ENCODE measurements around the gene SPEG. TPM values are rescaled to one million over a fixed set of nuclear protein-coding genes. Genes with fewer than 3 reads are reported as not detected.

The SPEG gene
- total RNA-seq, 2 donors from 2014 or later = 82.2 to 90.8 TPM

DNA sequence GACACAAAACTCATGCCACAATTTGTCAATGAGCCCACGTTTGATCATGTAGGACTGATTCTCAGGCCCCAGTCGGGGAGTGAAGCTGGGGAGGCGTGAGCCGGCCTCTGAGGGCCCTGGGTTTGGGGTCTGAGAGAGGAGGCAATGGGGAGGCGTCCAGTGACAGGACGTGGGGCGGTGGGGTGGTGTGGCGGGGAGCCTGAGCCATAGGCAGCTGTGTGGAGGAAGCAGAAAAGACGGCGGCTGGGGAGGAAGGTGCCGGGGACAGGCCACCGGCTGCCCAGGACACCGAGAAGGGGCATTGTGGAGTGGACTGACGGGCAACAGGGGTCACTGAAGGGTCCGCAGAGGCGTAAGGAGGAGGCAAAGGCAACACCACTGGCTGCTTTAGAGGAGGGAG lies 101.8 kb downstream of the SPEG start:
- no peak overlapping the region for H3K4me3 ChIP-seq
- H3K4me1 ChIP-seq = peaks cover 0 to 25% of the 10 kb centered on the region in 2 donors
- H3K27ac ChIP-seq = no peak overlapping the region
- no peak for DNase-seq (ENCODE audit: low spot score)
- no peaks in the 10 kb centered on the region for H3K9me3 ChIP-seq
- no peaks in the 10 kb centered on the region for H3K27me3 ChIP-seq
- TF ChIP-seq, protein P1, sequence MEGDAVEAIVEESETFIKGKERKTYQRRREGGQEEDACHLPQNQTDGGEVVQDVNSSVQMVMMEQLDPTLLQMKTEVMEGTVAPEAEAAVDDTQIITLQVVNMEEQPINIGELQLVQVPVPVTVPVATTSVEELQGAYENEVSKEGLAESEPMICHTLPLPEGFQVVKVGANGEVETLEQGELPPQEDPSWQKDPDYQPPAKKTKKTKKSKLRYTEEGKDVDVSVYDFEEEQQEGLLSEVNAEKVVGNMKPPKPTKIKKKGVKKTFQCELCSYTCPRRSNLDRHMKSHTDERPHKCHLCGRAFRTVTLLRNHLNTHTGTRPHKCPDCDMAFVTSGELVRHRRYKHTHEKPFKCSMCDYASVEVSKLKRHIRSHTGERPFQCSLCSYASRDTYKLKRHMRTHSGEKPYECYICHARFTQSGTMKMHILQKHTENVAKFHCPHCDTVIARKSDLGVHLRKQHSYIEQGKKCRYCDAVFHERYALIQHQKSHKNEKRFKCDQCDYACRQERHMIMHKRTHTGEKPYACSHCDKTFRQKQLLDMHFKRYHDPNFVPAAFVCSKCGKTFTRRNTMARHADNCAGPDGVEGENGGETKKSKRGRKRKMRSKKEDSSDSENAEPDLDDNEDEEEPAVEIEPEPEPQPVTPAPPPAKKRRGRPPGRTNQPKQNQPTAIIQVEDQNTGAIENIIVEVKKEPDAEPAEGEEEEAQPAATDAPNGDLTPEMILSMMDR (IDR thresholded peaks at IDR 0.05) = no peak
- peaks cover 30% of the 10 kb centered on the region for H3K36me3 ChIP-seq

DNA sequence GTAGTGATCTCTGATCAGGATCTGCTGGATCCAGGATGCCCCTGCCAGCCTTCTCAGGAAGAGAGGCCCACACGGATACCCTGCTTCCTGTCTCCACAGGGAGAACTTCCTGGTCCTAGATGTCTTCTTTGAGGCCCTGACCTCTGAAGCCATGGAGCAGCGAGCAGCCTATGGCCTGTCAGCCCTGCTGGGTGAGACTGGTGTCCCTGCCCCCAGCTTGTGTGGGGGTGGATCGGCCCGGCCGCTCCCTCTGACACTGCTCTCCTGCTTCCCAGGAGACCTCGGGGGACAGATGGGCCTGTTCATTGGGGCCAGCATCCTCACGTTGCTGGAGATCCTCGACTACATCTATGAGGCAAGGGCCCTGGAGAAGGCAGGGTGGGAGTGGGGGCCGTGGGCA lies 102.3 kb downstream of the SPEG start:
- Histone ChIP-seq H3K27me3 (no peaks in the 10 kb centered on the region), H3K4me3 (no peak overlapping the region), H3K4me1 (peaks cover 0 to 31% of the 10 kb centered on the region in 2 donors), H3K9me3 (no peaks in the 10 kb centered on the region), H3K36me3 (peaks cover 30% of the 10 kb centered on the region), H3K27ac (no peak overlapping the region)
- DNase-seq (ENCODE audit: low spot score) = no peak
- TF ChIP-seq, protein P1 (IDR thresholded peaks at IDR 0.05) = no peak

DNA sequence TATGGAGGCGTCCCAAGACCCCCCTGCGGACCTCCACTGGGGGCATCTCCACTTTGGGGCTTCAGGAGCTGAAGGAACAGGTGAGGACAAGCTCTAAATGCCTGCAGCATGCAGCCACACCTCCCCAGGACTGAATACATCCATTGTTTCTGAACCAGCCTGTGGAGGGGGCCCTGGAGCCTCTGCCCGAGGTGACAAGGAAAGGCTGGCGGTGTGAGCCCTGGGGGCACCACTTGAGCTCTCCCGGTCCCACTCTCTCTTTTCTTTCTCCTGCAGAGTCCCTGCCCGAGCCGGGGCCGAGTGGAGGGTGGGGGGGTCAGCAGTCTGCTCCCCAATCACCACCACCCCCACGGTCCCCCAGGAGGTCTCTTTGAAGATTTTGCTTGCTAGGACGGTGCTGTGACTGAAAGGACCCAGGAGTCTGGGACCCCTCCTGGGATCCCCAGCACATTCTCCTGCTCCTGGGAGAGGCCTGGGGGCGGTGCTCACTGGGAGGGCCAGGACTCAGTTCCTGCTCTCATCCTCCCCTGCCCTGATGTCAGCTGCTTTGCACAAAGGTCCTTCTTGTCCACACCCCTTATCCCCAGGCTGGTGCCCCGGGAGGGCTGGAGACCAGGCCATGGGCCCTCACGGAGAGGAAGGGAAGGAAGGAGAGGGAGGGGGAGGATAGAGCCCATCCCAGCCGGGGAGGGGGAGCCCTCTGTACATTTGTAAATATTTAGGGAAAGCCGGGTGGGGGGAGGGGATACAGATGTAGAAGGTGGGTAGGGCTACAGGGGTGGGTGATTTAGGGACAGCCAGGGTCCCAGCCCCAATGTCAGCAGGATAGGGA lies 103.2 kb downstream of the SPEG start:
- Histone ChIP-seq H3K27ac (peak overlapping the region; percentile 2 to 12), H3K4me3 (no peak overlapping the region), H3K4me1 (peaks cover 0 to 40% of the 10 kb centered on the region in 2 donors), H3K27me3 (no peaks in the 10 kb centered on the region), H3K9me3 (no peaks in the 10 kb centered on the region), H3K36me3 (peaks cover 30% of the 10 kb centered on the region)
- DNase-seq (ENCODE audit: low spot score) = no peak
- TF ChIP-seq, protein P1 (IDR thresholded peaks at IDR 0.05) = no peak

DNA sequence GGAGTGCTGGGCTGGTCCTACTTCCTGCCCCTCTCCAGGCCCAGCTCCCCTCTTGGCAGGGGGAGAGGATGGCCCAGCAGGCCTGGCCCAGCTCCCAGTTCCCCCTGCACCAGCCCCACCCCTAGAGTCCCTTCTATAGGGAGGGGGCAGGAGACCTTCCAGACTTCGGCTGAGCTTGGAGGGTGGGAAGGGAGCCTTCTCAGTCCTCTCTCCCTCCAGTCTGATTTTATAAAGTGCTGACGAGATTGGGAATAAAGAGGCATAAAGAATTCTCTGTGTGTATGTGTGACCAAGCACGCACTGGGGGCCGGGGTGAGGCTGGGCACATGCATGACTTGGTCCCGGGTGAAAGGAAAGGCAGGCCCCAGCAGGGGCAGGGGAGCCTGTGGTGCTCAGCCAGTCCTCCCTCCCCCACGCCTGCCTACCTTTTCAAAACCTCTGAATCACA lies 103.9 kb downstream of the SPEG start:
- Histone ChIP-seq H3K27me3 (no peaks in the 10 kb centered on the region), H3K4me1 (peaks cover 0 to 42% of the 10 kb centered on the region in 2 donors), H3K4me3 (no peak overlapping the region), H3K36me3 (peaks cover 30% of the 10 kb centered on the region), H3K27ac (peak overlapping the region; percentile 2 to 12), H3K9me3 (no peaks in the 10 kb centered on the region)
- TF ChIP-seq, protein P1 (IDR thresholded peaks at IDR 0.05) = no peak
- DNase-seq (ENCODE audit: low spot score) = no peak

DNA sequence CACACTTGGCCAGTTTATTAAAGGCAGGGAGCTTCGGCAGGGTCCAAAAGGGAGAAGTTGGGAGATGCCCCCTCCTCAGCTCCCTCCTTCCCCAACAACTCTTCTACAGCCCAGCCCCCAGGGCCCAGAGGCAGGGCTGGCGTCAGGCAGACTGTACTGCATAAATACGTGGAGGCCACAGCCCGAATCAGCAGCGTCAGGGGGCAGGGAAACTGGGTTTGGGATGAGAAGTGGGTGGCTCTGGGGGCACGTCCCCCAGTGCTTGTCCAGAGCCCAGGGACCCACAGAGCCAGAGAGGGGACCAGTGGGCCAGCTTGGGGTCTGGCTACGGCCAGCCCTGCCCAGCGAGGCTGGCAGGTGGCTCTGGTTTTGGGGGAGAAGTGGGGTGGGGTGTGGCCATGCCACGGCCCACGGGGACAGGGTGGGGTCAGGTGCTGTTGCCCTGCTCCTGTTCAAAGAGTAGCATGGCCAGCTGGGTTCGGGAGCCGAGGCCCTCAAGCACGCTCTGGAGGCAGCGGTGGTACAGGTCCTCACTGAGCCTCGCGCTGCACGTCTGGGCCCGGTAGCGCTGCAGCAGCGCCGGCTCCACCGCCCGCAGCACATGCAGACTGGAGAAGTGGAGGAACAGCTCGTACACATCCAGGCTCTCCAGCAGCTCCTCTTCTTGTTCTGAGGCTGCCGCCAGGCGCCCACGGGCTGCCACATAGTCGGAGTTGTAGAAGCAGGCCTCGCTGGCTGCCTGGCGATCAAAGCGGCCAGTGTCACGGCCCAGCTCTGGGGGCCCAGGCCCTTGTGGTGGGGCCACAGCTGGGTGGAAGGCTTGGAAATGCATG lies 104.5 kb downstream of the SPEG start:
- peak overlapping the region; percentile 2 to 12 for H3K27ac ChIP-seq
- peaks cover 0 to 45% of the 10 kb centered on the region in 2 donors for H3K4me1 ChIP-seq
- no peak for DNase-seq (ENCODE audit: low spot score)
- H3K4me3 ChIP-seq = no peak overlapping the region
- H3K36me3 ChIP-seq = peaks cover 30% of the 10 kb centered on the region
- TF ChIP-seq, protein P1 (IDR thresholded peaks at IDR 0.05) = no peak
- no peaks in the 10 kb centered on the region for H3K27me3 ChIP-seq
- H3K9me3 ChIP-seq = no peaks in the 10 kb centered on the region

All from right atrium auricular region (tissue), 2 donors.